ENCODE data around the gene GPC5. TPM values are rescaled to one million over a fixed set of nuclear protein-coding genes. Genes with fewer than 3 reads are reported as not detected.

Gene GPC5
- total RNA-seq, 1 experiment from 2014 or later: 0.15 TPM

DNA sequence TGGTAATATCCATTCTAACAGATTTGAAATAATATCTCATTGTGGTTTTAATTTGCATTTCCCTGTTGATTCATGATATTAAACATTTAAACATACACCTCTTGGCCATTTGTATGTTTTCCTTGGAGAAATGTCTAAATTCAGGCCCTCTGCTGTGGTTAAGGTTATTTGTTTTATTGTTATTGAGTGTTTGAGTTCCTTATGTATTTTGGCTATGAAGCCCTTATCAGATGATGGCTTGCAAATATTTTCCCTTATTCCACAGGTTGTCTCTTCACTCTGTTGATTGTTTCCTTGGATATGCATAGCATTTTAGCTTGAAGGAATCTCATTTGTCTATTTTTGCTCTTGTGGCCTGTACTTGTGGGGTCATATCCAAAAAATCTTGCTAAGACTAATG lies 303.6 kb downstream of the GPC5 start:
- H3K27ac Mint-ChIP-seq: no peak overlapping the region; a peak in 1 of 7 replicates
- no peak overlapping the region for H3K18ac ChIP-seq (ENCODE audit: insufficient read length, low read depth, low read length)
- H3K27me3 ChIP-seq (ENCODE audit: insufficient read depth, low read length): no peaks in the 10 kb centered on the region
- H2AFZ ChIP-seq (ENCODE audit: low read length): no peak overlapping the region
- no peak overlapping the region for H3K9ac ChIP-seq (ENCODE audit: extremely low read depth, insufficient read length, low read length)
- no peaks in the 10 kb centered on the region for H3K36me3 Mint-ChIP-seq (ENCODE audit: insufficient read depth in 1 of 3, low read depth in 3 of 3)
- no peak for DNase-seq
- H2BK5ac ChIP-seq (ENCODE audit: insufficient read length, low read length): no peak overlapping the region
- H3K27ac ChIP-seq (ENCODE audit: insufficient read length, low read depth, low read length): no peak overlapping the region
- no peaks in the 10 kb centered on the region for H3K27me3 Mint-ChIP-seq (ENCODE audit: low read depth)
- no peaks in the 10 kb centered on the region for H4K20me1 ChIP-seq (ENCODE audit: control insufficient read depth, insufficient read depth, insufficient read length)
- H4K8ac ChIP-seq (replicated peaks; ENCODE audit: insufficient read length, low read depth, low read length): no peak overlapping the region
- no peak overlapping the region for H2BK12ac ChIP-seq (ENCODE audit: insufficient read length, low read depth, low read length)
- H3K4me2 ChIP-seq (ENCODE audit: insufficient read depth, insufficient read length, low read length): no peak overlapping the region
- no peak overlapping the region for H2BK120ac ChIP-seq (ENCODE audit: low read depth, low read length, poor library complexity, severe bottlenecking)
- H3K79me1 ChIP-seq (ENCODE audit: insufficient read depth, low read depth, low read length, poor library complexity, severe bottlenecking): no peaks in the 10 kb centered on the region
- H2BK20ac ChIP-seq (ENCODE audit: low read depth, low read length, poor library complexity, severe bottlenecking): no peak overlapping the region
- no peak overlapping the region for H2AK5ac ChIP-seq (ENCODE audit: insufficient read length, low read length)
- no peaks in the 10 kb centered on the region for H3K9me3 ChIP-seq (ENCODE audit: control insufficient read depth, low read depth, low read length)
- peaks cover 0 to 3% of the 10 kb centered on the region in 2 experiments; a peak in 1 of 5 replicates for H3K9me3 Mint-ChIP-seq
- H3K4me1 ChIP-seq (ENCODE audit: insufficient read depth, low read length): no peaks in the 10 kb centered on the region
- no peak overlapping the region for H3K56ac ChIP-seq (ENCODE audit: insufficient read length, low read depth, low read length)
- no peak overlapping the region for H3K14ac ChIP-seq (ENCODE audit: insufficient read depth, low read length)
- H3T11ph ChIP-seq (ENCODE audit: low read length): no peak overlapping the region
- H3K4me1 Mint-ChIP-seq: no peaks in the 10 kb centered on the region
- no peak overlapping the region for H3K4ac ChIP-seq (ENCODE audit: low read depth, low read length)
- H3K4me3 Mint-ChIP-seq: no peak overlapping the region
- H4K5ac ChIP-seq (ENCODE audit: insufficient read length, low read depth, low read length): no peak overlapping the region
- no peaks in the 10 kb centered on the region for H3K79me2 ChIP-seq (ENCODE audit: insufficient read depth, low read length)
- no peak overlapping the region for H2BK15ac ChIP-seq (ENCODE audit: low read depth, low read length)
- TF ChIP-seq, protein P1, sequence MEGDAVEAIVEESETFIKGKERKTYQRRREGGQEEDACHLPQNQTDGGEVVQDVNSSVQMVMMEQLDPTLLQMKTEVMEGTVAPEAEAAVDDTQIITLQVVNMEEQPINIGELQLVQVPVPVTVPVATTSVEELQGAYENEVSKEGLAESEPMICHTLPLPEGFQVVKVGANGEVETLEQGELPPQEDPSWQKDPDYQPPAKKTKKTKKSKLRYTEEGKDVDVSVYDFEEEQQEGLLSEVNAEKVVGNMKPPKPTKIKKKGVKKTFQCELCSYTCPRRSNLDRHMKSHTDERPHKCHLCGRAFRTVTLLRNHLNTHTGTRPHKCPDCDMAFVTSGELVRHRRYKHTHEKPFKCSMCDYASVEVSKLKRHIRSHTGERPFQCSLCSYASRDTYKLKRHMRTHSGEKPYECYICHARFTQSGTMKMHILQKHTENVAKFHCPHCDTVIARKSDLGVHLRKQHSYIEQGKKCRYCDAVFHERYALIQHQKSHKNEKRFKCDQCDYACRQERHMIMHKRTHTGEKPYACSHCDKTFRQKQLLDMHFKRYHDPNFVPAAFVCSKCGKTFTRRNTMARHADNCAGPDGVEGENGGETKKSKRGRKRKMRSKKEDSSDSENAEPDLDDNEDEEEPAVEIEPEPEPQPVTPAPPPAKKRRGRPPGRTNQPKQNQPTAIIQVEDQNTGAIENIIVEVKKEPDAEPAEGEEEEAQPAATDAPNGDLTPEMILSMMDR (conservative IDR thresholded peaks at IDR 0.05): no peak
- H3K23ac ChIP-seq (ENCODE audit: insufficient read length, low read depth, low read length): no peak overlapping the region
- no peaks in the 10 kb centered on the region for H3K23me2 ChIP-seq (ENCODE audit: insufficient read length, low read depth, low read length, poor library complexity, severe bottlenecking)
- H4K91ac ChIP-seq (ENCODE audit: insufficient read length, low read depth, low read length): no peak overlapping the region

Data from H9 (cell line).